WTC11 (cell line): ENCODE measurements around the gene FBXW4.

Source experiments
- ETV6 ChIP-seq: sonication (generic); formaldehyde crosslinking; IDR thresholded peaks from 2 replicates; pipeline ENCODE4 v1.8.1; 2022; ENCODE audit warnings: mild to moderate bottlenecking, missing genetic modification reagents
- TF ChIP-seq, protein P1 (sequence below): fragments of 200-600 bp; IDR thresholded peaks from 2 replicates; pipeline ENCODE4 v1.8.0; 2022; ENCODE audit warnings: antibody characterized with exemption

DNA sequence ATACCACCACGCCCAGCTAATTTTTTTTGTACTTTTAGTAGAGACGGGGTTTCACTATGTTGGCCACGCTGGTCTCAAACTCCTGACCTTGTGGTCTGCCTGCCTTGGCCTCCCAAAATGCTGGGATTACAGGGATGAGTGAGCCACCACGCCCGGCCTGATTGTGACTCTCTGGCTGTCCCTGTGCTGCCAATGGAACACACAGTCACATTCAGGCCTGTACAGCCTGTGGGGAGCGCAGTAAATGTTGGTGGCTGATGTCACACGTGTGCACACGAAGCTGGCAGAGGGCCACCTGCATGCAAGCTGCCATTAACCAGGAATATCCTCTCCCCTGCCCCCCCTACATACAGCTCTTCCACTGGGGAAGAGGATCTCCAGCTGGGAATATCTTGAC, 129.0 kb downstream of the FBXW4 start:
- TF ChIP-seq, protein P1, sequence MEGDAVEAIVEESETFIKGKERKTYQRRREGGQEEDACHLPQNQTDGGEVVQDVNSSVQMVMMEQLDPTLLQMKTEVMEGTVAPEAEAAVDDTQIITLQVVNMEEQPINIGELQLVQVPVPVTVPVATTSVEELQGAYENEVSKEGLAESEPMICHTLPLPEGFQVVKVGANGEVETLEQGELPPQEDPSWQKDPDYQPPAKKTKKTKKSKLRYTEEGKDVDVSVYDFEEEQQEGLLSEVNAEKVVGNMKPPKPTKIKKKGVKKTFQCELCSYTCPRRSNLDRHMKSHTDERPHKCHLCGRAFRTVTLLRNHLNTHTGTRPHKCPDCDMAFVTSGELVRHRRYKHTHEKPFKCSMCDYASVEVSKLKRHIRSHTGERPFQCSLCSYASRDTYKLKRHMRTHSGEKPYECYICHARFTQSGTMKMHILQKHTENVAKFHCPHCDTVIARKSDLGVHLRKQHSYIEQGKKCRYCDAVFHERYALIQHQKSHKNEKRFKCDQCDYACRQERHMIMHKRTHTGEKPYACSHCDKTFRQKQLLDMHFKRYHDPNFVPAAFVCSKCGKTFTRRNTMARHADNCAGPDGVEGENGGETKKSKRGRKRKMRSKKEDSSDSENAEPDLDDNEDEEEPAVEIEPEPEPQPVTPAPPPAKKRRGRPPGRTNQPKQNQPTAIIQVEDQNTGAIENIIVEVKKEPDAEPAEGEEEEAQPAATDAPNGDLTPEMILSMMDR, result no peak
- TF ChIP-seq ETV6, result no peak
